ENCODE measurements around the gene B3GALT2.

B3GALT2 gene

DNA sequence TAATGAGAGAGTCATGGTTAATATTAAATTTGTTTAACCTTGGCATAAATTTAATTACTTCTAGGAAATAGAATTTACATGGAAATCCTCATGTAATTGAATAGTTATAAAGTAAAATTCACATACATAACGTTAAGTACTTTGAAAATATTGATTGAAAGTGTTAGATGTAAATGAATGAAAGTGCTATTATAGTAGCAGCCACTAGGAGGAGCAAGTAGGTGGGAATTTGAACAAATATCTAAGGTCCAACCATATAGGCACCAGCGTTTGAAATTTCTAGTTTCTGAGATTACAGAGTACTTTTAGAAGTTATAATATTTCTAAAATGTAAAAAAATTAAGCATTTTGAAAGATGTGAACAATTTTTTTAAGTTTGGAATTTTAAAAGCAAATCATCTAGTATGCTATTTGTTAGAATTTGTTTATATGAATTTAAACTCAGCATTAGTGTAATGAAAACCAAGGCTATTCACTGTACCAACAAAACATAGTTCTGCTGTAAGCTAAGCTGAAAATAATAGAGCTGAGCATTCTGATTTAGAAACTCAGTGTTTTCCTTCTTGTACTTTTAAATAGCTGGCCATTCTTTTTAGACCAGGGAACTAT lies 3.3 kb downstream of the B3GALT2 start:
- DNase-seq (ENCODE audit: low read depth in 2 of 2), result peak; percentile 74 to 82
- no peak overlapping the region for H3K4me3 ChIP-seq (replicated peaks in 1 of 2; ENCODE audit: low read depth in 2 of 2, low read length in 2 of 2)
- TF ChIP-seq, protein P1, sequence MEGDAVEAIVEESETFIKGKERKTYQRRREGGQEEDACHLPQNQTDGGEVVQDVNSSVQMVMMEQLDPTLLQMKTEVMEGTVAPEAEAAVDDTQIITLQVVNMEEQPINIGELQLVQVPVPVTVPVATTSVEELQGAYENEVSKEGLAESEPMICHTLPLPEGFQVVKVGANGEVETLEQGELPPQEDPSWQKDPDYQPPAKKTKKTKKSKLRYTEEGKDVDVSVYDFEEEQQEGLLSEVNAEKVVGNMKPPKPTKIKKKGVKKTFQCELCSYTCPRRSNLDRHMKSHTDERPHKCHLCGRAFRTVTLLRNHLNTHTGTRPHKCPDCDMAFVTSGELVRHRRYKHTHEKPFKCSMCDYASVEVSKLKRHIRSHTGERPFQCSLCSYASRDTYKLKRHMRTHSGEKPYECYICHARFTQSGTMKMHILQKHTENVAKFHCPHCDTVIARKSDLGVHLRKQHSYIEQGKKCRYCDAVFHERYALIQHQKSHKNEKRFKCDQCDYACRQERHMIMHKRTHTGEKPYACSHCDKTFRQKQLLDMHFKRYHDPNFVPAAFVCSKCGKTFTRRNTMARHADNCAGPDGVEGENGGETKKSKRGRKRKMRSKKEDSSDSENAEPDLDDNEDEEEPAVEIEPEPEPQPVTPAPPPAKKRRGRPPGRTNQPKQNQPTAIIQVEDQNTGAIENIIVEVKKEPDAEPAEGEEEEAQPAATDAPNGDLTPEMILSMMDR (IDR thresholded peaks at IDR 0.05; ENCODE audit: low read depth, low read length), result peak; percentile 71

DNA sequence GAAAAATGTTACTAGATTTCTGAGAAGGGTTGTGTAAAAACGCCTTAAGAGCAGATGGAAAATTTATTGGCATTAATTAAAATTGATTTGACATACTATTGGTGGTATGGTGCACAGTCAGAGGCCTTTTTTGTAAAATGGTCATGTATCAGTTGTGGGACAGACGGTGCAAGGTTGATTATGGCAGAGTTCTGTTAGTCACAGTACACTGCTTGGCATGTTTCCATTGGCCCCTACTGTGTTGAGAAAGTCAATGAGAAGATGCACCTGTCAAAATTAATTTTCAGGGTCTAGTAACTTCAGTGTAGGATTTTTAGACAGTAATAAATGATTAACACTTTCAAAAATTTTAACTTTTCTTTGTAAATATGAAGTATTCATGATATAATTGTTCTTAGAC lies 4.4 kb downstream of the B3GALT2 start:
- peak in 1 of 2 donors; percentile 29 for DNase-seq (ENCODE audit: low read depth in 2 of 2)
- no peak overlapping the region for H3K4me3 ChIP-seq (replicated peaks in 1 of 2; ENCODE audit: low read depth in 2 of 2, low read length in 2 of 2)
- TF ChIP-seq, protein P1 (IDR thresholded peaks at IDR 0.05; ENCODE audit: low read depth, low read length), result no peak

DNA sequence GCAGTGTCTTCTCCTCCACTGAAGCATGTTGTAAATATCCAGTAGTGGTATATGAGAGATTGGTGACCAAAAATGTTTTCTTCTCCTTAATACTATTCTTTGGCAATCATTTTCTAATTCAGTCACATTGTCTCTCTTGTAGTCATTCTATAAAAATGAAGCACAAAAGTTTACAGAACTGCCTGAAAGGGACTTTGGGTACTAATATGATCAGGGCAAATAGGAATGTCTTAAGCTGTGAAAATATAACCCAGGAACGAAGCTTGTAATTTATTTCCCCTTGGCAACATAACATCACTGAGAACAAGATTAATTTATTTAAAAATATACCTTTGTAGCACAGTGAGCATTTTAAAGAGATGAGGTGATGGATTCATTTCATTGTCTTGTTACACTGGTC lies 4.9 kb downstream of the B3GALT2 start:
- TF ChIP-seq, protein P1 (IDR thresholded peaks at IDR 0.05; ENCODE audit: low read depth, low read length), result no peak
- DNase-seq (ENCODE audit: low read depth in 2 of 2), result peak in 1 of 2 donors; percentile 31
- no peak overlapping the region for H3K4me3 ChIP-seq (replicated peaks in 1 of 2; ENCODE audit: low read depth in 2 of 2, low read length in 2 of 2)

DNA sequence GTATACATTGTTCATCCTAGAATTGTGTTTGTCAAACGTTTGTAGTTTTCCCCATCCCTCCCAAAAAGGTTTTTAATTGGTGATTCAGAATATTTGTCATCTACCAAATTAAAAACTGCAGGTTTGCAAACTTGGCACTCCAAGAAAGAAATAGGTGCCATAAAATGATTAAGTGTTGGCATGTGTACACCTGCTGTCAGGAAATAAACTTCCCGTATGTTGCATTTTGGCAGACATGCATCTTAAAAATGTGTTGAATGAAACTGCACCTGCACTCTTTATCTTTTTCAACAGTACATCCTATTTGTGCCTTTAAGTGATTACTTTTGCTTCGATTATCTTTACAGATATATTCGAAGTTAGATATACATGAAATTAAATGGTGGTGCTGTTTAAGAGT lies 7.3 kb downstream of the B3GALT2 start:
- no peak overlapping the region for H3K4me3 ChIP-seq (replicated peaks in 1 of 2; ENCODE audit: low read depth in 2 of 2, low read length in 2 of 2)
- TF ChIP-seq, protein P1 (IDR thresholded peaks at IDR 0.05; ENCODE audit: low read depth, low read length), result no peak
- DNase-seq (ENCODE audit: low read depth in 2 of 2), result no peak

DNA sequence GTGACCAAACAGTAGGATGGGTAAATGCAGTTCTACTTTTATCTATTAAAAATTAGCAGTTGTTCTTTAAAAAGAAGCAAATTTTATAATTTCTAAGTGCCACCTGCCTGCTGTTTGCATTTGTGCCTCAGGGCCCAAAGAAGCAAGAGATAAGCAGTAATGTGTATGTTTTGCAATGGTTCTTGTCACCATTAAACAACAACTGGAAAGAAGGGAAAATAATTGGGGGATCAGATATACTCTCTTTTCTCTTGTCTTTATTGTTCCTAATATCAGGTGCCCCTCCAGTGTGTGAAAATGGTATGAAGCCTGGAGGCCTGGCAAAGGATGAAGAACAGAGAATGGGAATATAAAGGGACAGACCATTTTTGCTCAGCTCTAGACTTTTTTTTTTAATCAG lies 9.6 kb downstream of the B3GALT2 start:
- TF ChIP-seq, protein P1 (IDR thresholded peaks at IDR 0.05; ENCODE audit: low read depth, low read length), result no peak
- H3K4me3 ChIP-seq (replicated peaks in 1 of 2; ENCODE audit: low read depth in 2 of 2, low read length in 2 of 2), result no peak overlapping the region
- DNase-seq (ENCODE audit: low read depth in 2 of 2), result no peak

DNA sequence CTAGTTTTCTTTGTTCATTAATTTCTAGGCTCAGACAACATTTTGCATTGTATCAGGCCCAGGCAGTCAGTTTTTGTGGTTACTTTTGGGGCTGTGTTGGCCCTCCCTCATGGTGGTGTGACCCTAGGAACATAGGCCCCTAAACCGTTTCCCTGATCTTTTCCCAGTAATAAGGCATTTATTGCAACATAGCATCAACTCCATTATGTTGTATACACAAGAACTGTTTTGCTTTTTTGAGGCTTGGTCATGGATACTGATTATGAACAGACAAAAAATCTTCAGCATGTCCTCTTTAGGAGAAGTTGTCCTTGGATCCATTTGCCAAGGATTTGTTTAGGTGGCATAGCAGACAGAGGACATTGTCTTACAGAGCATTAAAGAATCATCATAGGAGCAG lies 10.3 kb downstream of the B3GALT2 start:
- no peak overlapping the region for H3K4me3 ChIP-seq (replicated peaks in 1 of 2; ENCODE audit: low read depth in 2 of 2, low read length in 2 of 2)
- no peak for DNase-seq (ENCODE audit: low read depth in 2 of 2)
- TF ChIP-seq, protein P1 (IDR thresholded peaks at IDR 0.05; ENCODE audit: low read depth, low read length), result no peak

DNA sequence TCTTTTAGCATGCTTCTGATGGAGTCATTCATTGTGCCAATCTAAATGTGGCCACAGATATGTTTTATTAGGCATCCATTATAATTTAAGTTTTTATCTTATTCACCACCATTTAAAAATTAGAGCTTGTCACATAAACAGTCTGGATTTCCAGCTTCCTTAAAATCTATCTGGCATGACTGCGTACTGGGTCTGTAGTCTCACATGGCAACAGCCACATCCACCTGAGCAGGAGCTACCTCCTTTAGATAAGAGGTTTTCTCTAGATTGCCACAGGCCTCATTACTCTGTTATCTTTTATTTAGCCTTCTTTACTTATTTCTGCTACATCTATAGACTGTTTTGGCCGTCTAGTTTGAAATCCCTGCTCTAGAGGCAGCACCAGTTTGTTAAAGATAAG lies 29.1 kb downstream of the B3GALT2 start:
- TF ChIP-seq, protein P1 (IDR thresholded peaks at IDR 0.05; ENCODE audit: low read depth, low read length), result no peak
- no peak for DNase-seq (ENCODE audit: low read depth in 2 of 2)
- H3K4me3 ChIP-seq (replicated peaks in 1 of 2; ENCODE audit: low read depth in 2 of 2, low read length in 2 of 2), result no peak overlapping the region
